ENCODE results near the gene SETD4.

Gene SETD4

DNA sequence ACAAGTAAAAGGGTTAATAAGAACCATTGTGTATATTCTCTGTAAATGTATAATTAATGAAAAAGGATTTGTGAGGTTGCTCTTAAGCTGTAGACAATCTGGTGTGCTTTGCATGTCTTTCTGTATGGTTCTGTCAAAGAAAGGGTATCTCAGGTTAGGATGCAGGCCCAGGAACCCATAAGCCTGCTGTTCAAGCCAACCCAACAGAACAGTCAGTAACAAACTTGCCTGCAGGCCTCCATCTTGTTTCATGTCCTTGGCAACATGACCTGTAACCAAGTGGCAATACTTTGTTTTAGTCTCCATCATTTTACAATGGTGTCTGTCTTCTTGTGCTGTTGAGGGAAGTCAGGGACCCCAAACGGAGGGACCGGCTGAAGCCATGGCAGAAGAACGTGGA is 38.7 kb upstream of the SETD4 start:
- Histone ChIP-seq H3K4me2 (ENCODE audit: low read depth, low read length) (no peak overlapping the region), H3K27me3 (replicated peaks; ENCODE audit: insufficient read depth, low read length) (no peaks in the 10 kb centered on the region), H3K9me2 (replicated peaks; ENCODE audit: insufficient read depth, low read length) (no peaks in the 10 kb centered on the region), H3K9ac (ENCODE audit: low read length) (no peak overlapping the region), H3K9me3 (replicated peaks; ENCODE audit: insufficient read depth, low read length) (no peaks in the 10 kb centered on the region), H3K79me2 (ENCODE audit: low read length) (no peaks in the 10 kb centered on the region), H3K4me3 (ENCODE audit: low read length) (no peak overlapping the region), H3F3A (ENCODE audit: insufficient read depth, low read length) (peaks cover 11% of the 10 kb centered on the region), H3K4me1 (ENCODE audit: low read length) (peaks cover 15% of the 10 kb centered on the region), H4K20me1 (ENCODE audit: insufficient read depth, low read length) (no peaks in the 10 kb centered on the region), H3K27ac (ENCODE audit: low read length) (no peak overlapping the region), H3K36me3 (replicated peaks; ENCODE audit: insufficient read depth, low read length) (no peaks in the 10 kb centered on the region), H2AFZ (ENCODE audit: low read length) (no peak overlapping the region)
- no peak for TF ChIP-seq EZH2 (optimal IDR thresholded peaks at IDR 0.05; ENCODE audit: low read depth, low read length)
- TF ChIP-seq, protein P1, sequence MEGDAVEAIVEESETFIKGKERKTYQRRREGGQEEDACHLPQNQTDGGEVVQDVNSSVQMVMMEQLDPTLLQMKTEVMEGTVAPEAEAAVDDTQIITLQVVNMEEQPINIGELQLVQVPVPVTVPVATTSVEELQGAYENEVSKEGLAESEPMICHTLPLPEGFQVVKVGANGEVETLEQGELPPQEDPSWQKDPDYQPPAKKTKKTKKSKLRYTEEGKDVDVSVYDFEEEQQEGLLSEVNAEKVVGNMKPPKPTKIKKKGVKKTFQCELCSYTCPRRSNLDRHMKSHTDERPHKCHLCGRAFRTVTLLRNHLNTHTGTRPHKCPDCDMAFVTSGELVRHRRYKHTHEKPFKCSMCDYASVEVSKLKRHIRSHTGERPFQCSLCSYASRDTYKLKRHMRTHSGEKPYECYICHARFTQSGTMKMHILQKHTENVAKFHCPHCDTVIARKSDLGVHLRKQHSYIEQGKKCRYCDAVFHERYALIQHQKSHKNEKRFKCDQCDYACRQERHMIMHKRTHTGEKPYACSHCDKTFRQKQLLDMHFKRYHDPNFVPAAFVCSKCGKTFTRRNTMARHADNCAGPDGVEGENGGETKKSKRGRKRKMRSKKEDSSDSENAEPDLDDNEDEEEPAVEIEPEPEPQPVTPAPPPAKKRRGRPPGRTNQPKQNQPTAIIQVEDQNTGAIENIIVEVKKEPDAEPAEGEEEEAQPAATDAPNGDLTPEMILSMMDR (IDR thresholded peaks at IDR 0.05; ENCODE audit: low read length) = no peak
- no peak for TF ChIP-seq EZH2phosphoT487 (IDR thresholded peaks at IDR 0.05; ENCODE audit: low read length)
- no peak for DNase-seq

- Histone ChIP-seq H3K27ac (ENCODE audit: low read length) (no peak overlapping the region), H3K9me2 (replicated peaks; ENCODE audit: insufficient read depth, low read length) (no peaks in the 10 kb centered on the region), H3K27me3 (replicated peaks; ENCODE audit: insufficient read depth, low read length) (no peaks in the 10 kb centered on the region), H3K36me3 (replicated peaks; ENCODE audit: insufficient read depth, low read length) (no peaks in the 10 kb centered on the region), H3K4me2 (ENCODE audit: low read depth, low read length) (no peak overlapping the region), H3F3A (ENCODE audit: insufficient read depth, low read length) (peaks cover 11% of the 10 kb centered on the region), H3K9ac (ENCODE audit: low read length) (no peak overlapping the region), H3K4me1 (ENCODE audit: low read length) (peaks cover 15% of the 10 kb centered on the region), H3K9me3 (replicated peaks; ENCODE audit: insufficient read depth, low read length) (no peaks in the 10 kb centered on the region), H4K20me1 (ENCODE audit: insufficient read depth, low read length) (no peaks in the 10 kb centered on the region), H3K4me3 (ENCODE audit: low read length) (no peak overlapping the region), H2AFZ (ENCODE audit: low read length) (no peak overlapping the region), H3K79me2 (ENCODE audit: low read length) (no peaks in the 10 kb centered on the region)
- DNase-seq = no peak
- TF ChIP-seq, protein P1 (IDR thresholded peaks at IDR 0.05; ENCODE audit: low read length) = no peak
- TF ChIP-seq EZH2 (optimal IDR thresholded peaks at IDR 0.05; ENCODE audit: low read depth, low read length) (no peak), EZH2phosphoT487 (IDR thresholded peaks at IDR 0.05; ENCODE audit: low read length) (no peak)
These were observed 37.8 kb upstream of the SETD4 start for GRCh38 chr21:36098182-36098532.

GRCh38 chr21:36097427-36098181 is 37.3 kb upstream of the SETD4 start:
- DNase-seq = no peak
- Histone ChIP-seq H3K9ac (ENCODE audit: low read length) (no peak overlapping the region), H3K4me1 (ENCODE audit: low read length) (peaks cover 15% of the 10 kb centered on the region), H3K9me2 (replicated peaks; ENCODE audit: insufficient read depth, low read length) (no peaks in the 10 kb centered on the region), H3K36me3 (replicated peaks; ENCODE audit: insufficient read depth, low read length) (no peaks in the 10 kb centered on the region), H3K4me2 (ENCODE audit: low read depth, low read length) (no peak overlapping the region), H3K4me3 (ENCODE audit: low read length) (no peak overlapping the region), H3K9me3 (replicated peaks; ENCODE audit: insufficient read depth, low read length) (no peaks in the 10 kb centered on the region), H4K20me1 (ENCODE audit: insufficient read depth, low read length) (no peaks in the 10 kb centered on the region), H2AFZ (ENCODE audit: low read length) (no peak overlapping the region), H3F3A (ENCODE audit: insufficient read depth, low read length) (peaks cover 11% of the 10 kb centered on the region), H3K79me2 (ENCODE audit: low read length) (no peaks in the 10 kb centered on the region), H3K27me3 (replicated peaks; ENCODE audit: insufficient read depth, low read length) (no peaks in the 10 kb centered on the region), H3K27ac (ENCODE audit: low read length) (no peak overlapping the region)
- TF ChIP-seq, protein P1 (IDR thresholded peaks at IDR 0.05; ENCODE audit: low read length) = no peak
